ENCODE results near the gene SCRT2. TPM values are rescaled to one million over a fixed set of nuclear protein-coding genes. Genes with fewer than 3 reads are reported as not detected.

Gene SCRT2
- total and polyA plus RNA-seq, 9 of the 15 experiments (the other 6 are each of a cell fraction or from before 2014, with no cell fraction given), result 0.04 to 0.75 (median 0.13) TPM; not detected in 2

DNA sequence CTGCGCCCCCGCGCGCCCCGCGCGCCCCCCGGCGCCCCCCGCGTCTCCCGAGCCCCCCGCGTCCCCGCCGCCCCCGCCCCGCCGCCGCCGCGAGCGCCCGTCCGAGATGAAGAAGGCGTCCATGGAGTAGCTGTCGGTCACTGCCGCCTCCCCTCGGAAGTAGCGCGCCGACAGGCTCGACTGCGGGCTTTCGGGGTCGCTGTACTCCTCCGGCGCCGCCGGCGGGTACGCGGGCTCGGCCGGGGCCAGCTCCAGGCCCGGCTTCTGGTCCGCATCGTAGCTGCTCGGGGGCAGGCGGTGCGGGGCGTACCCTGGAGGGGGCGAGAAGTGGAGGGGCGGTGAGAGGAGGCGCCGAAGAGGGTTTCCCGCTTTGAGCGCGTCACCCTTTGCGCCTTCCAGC lies 11.5 kb downstream of the SCRT2 start:
- BruUV-seq (replicated peaks), result no TSS peak
- Histone ChIP-seq H3K36me3 (ENCODE audit: control insufficient read depth, insufficient read depth, low read length) (no peaks in the 10 kb centered on the region), H3K9ac (ENCODE audit: insufficient read depth in 1 of 2, low read depth in 2 of 2, low read length in 2 of 2) (no peak overlapping the region; a peak in 1 of 4 replicates), H3K9me1 (ENCODE audit: control insufficient read depth, insufficient read depth, low read length) (no peaks in the 10 kb centered on the region), H2AFZ (ENCODE audit: low read depth, low read length) (no peak overlapping the region), H3K27ac (ENCODE audit: extremely low read depth, low read depth, low read length) (no peak overlapping the region), H3K4me1 (replicated peaks in 1 of 2; ENCODE audit: control insufficient read depth in 2 of 2, insufficient read depth in 2 of 2, low read length in 2 of 2) (peaks cover 17 to 24% of the 10 kb centered on the region in 2 experiments), H4K20me1 (replicated peaks; ENCODE audit: control insufficient read depth, insufficient read depth, low read length) (no peaks in the 10 kb centered on the region), H3K79me2 (ENCODE audit: control insufficient read depth, insufficient read depth, low read length) (no peaks in the 10 kb centered on the region), H3K27me3 (ENCODE audit: control insufficient read depth in 2 of 2, insufficient read depth in 2 of 2, low read length in 2 of 2) (no peaks in the 10 kb centered on the region), H3K9me3 (replicated peaks; ENCODE audit: control insufficient read depth, insufficient read depth, low read depth, low read length) (no peaks in the 10 kb centered on the region), H3K4me2 (ENCODE audit: insufficient read depth, low read length) (no peak overlapping the region), H3K4me3 (no peak overlapping the region)
- in situ Hi-C loops (cut with MboI), result no loop called here
- FAIRE-seq, result no peak
- ChIA-PET CTCF (ENCODE audit: low intra/inter-chr PET ratio) (no interaction called here), POLR2A (interaction anchor here (0.7 kb wide), 1 partner anchor 10 kb away, joined by 3 read pairs; no protein-coding TSS in a partner anchor)
- intact Hi-C loops (cut with micrococcal nuclease), result no loop called here
- ATAC-seq, result no peak
- WGBS (ENCODE audit: insufficient coverage, low coverage, missing lambda C conversion rate), result 100% methylated on average over 9 of the region's 60 CpGs
- no peak for TF ChIP-seq CCNT2 (IDR thresholded peaks at IDR 0.05; ENCODE audit: borderline replicate concordance, extremely low read depth, insufficient read length, low read depth, low read length)
- TF ChIP-seq, protein P1, sequence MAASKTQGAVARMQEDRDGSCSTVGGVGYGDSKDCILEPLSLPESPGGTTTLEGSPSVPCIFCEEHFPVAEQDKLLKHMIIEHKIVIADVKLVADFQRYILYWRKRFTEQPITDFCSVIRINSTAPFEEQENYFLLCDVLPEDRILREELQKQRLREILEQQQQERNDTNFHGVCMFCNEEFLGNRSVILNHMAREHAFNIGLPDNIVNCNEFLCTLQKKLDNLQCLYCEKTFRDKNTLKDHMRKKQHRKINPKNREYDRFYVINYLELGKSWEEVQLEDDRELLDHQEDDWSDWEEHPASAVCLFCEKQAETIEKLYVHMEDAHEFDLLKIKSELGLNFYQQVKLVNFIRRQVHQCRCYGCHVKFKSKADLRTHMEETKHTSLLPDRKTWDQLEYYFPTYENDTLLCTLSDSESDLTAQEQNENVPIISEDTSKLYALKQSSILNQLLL (CRISPR knock-in tag; IDR thresholded peaks at IDR 0.05; ENCODE audit: borderline replicate concordance), result no peak
- no peak for TF ChIP-seq SMAD4 (CRISPR knock-in tag; conservative IDR thresholded peaks at IDR 0.05)
- TF ChIP-seq POLR3G (IDR thresholded peaks at IDR 0.05; ENCODE audit: extremely low read depth, insufficient read length, insufficient replicate concordance), result no peak
- no peak for TF ChIP-seq ZBED1 (IDR thresholded peaks at IDR 0.05)
- DNase-seq (ENCODE audit: extremely low read depth in 1 of 4, low spot score in 3 of 4), result no peak

Measured in K562 (cell line).